GM04503 (cell line): ENCODE measurements around the gene DIAPH2.

Source experiments
- DNase-seq: peaks from one replicate; pipeline ENCODE4 v3.0.0-alpha.2; 2012; ENCODE audit warnings: low read depth

The DIAPH2 gene

DNA sequence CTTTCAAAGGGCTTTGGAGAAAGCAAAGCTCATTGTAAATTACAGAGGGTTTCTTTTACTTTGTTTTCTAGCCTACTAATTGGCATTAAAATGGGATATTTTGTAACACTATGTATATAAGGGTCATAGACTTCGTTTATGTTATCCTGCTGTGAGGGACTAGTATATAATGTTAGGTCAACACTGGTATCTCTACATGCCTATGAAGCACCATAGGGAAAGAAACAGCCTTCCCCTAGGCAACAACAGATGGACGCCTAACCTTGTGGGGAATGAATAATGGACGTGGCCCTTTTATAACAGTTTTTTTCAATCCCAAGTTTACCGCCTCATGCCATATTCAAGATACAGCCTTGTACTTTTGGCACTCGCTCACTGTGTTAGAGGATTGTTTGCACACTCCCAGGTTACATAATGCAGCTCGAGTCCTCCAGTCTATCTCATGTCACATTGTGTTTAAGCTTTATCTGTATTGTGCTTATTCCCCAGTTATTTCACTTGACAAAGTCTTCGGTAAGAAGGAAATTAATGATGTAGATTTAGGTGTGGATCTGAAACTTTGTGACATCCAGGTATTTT, 910.1 kb downstream of the DIAPH2 start:
- no peak for DNase-seq

DNA sequence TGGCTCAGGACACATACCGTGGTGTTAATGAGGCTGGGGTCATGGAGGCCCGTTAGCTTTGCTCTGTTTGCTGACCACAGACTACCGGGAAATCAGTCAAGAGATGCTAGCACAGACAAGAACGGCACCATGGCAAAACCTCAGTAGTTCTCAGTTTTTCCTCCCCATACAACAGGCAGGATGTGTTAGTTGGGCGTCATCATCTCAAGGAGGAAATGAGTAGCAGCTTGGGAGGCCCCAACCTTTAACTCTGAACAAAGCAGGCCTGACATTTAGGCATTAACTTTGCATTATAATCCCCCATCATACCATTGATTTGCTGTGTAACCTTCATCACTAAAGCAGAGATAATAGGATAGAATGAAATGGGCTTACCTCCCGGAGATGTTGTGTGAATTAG, 913.3 kb downstream of the DIAPH2 start:
- DNase-seq: no peak

DNA sequence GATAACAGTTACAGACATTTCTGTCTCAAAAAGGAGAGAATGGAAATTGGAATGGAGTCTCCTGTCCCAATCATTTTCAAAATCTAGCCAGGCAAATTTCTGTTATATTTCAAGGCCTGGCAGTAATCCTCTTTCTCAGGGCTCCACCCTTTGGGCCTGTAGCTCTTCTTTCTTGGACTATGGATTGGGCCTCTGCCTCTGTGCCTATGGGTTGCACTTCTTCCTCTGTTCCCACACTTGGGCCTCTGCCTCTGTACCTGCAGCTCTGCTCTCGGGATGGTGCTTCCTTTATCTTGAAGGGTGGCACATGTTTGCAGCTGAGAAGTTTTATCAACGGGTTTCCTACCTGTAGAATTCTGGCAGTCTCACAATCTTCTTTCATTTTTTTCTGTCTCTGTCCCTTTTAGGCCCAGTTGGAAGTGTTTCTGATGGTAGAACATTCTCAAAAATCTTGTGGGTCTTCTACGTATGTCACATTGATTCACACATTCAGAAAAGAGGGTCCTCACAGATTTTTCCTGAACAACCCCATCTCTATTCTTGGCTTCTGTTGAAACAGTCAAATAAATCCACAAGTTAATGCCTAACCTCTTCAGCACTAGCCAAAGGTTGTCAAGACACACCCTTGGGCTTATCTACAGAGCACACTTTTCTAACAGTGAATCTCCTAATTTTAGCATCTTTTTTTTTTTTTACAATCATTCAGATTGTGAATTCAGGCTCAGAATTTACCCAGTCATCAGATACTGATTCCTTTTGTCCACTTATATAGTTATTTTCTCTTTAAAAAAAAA, 918.0 kb downstream of the DIAPH2 start:
- DNase-seq: no peak

DNA sequence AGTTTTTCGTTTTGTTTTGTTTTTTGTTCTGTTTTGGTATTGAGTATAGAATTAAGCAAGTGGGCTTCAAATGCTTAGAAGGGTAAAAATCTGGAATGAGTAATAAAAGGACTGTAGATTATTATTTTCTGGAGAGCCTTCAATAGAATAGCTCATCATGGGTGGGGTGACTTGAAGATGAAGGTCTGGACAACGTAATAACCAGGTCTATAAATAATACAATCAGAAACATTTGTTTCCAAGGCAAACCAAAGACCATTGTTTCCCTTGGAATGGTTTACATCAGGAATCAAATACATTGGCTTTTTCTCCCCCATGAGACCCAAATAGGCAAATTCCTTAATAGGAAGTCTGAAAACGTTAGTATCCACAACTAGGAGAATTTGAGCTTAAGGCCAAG, 920.6 kb downstream of the DIAPH2 start:
- no peak for DNase-seq

DNA sequence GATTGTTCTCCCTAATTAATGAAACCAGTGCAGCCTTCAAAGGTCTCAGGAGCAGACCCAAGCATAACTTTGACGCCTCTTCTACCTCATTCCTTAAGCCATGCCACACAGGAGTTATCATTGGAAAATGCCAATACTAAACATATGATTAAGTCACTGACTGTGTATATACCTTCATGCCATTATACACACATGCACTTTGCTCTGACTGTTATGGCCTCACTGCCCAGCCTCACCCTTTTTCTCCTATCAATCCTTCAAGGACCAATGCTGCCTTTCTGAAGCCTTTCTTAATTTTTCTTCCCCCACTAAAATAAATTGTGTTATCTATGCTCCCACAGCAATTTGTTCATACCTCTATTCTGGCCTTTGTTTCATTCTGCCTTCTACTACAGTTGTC, 924.7 kb downstream of the DIAPH2 start:
- no peak for DNase-seq

DNA sequence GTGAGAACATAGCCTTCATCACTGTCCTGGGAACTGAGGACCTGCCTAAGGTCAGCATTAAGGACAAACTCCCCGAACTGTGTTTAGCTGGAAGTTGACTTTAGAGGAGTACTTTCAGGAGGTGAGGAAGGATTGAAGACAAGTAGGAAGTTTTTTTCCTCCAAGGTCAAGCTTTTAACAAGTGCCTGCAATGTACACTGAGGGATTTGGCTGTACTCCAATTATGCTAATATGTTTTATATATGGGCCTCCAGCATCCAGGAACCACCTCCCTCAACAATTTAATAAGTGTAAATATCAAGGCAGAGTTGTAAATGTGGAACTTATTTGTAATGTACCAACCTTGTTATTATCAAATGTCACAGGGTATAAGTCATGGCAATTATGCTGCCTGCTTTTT, 925.3 kb downstream of the DIAPH2 start:
- no peak for DNase-seq

DNA sequence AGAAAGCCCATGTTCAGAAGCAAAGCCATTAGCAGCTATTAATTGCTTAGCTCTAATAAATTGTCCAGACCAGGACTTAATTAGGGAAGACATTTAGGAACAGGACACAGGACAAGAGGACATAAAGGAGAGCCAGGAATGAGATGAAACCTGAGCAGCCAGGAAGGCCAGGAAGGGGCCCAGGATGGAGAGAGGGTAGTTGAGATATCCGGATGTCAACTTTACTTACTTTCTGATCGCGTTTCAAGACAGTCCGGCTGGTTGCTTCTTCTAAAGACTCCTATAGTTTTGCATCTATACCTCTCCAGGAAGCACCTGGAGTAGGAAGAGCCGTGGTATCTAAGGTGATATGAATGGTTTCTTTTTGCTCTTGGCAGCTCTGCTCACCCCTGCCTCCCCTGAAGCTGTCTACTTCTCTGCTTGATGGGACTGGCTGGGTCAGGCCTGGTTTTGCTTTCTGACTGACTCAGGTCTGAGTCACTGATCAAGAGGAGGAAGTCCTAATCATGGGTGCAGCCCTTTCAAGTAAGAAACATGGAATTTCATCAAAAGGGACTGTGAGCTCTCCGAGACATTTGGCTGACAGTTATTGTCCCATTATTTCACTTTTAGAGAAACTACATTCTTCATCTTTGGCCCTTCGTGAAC, 932.4 kb downstream of the DIAPH2 start:
- peak; percentile 10 for DNase-seq

DNA sequence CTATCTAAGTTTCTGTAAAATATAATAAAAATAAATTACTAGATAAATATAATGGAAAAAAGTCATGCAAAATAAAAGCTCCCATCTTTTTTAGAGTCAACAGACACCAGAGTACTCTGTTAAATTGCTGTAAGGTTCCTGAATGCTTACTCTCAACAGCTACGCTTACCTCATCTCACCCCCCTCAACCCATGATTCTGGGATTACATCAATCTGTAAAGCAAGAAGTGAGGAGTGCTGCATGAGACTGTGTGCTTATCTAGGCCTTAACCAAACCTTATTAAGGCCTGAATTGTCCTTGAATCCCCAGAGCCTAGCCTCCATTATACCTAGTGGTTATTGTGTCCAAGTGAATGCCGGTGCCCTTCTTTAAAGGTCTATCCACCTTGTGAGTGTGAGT, 934.9 kb downstream of the DIAPH2 start:
- no peak for DNase-seq

DNA sequence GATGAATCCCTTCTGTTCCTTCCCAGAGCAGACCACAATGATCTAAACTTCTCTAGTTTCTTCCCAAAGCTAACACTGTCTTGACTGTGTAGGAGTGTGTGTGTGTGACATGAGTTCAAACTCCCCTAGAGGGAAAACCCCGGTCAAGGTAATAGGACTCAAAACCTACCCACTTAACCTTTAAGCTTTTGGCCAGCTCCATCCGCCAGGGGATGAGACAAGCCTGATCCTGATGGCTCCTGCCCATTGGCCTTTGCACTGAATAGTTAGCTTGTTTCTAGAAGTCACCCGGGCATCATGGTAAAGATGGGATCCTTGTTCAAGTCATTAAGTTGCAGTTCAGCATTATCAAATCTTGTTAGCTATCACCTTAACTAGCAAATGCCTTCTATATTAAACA, 937.5 kb downstream of the DIAPH2 start:
- DNase-seq: no peak

DNA sequence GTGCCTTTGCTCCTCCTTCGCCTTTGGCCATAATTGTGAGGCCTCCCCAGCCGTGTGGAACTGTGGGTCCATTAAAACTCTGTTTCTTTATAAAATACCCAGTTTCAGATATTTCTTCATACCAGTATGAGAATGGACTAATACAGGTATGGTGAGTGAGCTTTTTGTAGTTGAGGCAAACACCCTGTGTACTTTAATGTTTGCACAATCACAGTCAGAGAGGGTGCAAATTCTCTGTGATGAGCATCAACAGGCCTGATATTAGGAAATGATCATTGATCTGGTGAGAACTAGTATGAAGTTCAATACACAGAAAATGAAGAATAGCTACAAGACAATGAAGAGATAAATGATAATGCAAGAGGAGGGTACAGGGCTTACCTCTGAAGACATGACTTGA, 943.7 kb downstream of the DIAPH2 start:
- DNase-seq: no peak

DNA sequence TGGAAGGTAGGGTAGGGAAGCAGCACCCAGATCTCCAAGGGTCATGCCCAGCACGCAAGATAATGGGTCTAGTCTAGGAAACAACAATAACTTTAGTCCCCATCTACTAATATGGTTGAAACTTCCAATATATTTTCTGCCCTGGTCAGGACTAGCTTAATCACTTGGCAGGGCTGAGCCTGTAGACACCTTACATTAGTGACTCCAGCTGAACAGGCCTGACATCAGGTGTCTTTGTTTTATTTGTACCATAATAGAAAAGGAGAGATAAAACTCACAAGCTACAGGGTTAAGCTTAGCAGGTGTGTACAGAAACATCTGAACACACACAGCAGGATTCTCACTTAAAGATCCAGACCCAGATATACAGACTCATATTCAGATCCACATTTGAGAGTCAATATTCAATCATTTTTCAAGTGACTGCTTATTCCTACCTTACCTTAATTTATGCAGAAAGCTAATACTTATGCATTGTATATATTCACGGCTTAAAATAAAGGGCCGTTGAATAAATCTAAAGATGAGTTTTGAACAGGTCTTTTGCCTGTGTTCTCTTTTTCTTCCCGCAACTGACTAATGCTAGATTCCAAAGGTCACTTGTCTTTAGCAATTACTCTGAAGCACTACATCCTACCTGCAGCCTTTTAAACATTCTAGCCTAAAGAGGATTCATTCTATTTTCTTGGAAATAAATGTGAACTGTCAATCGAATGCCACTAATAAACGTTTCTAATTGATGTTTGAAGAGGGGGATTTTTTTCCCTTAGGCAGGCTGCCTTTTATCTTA, 944.4 kb downstream of the DIAPH2 start:
- no peak for DNase-seq

DNA sequence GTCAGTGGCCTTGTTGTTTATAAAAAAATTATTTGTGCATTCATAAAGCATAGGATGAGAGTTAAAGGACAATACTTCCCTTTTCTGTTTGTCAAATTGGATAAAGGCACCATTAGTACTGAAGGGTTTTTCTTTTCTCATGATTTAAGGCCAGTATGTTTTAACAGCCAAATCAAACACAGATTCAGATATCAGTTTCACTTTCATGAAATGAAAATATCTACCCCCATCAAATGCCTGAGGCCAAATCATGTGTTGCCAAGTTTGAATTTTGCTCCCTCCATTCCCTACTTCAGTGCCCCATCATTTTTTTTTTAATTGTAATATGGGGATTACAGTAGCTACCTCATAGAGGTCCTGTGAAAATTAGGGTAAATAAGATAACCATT, 944.9 kb downstream of the DIAPH2 start:
- DNase-seq: no peak

DNA sequence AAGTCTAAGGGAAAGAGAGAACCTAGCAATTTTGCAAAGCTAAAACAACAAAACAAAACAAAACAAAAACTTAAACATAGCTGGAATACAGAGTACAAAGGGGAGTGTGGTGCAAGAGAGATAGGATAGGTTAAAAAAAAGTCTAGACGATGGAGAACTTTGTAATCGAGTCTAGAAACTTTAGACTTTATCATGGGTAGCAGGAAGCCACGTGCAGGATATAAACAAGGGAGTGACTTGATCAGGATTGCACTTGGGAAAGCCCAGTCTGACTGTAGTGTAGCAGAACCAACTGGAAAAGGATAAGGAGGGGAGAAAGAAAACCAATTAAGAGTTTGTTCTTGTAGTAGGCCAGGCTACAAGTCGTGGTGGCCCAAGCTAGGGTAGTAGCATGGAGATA, 949.2 kb downstream of the DIAPH2 start:
- no peak for DNase-seq

DNA sequence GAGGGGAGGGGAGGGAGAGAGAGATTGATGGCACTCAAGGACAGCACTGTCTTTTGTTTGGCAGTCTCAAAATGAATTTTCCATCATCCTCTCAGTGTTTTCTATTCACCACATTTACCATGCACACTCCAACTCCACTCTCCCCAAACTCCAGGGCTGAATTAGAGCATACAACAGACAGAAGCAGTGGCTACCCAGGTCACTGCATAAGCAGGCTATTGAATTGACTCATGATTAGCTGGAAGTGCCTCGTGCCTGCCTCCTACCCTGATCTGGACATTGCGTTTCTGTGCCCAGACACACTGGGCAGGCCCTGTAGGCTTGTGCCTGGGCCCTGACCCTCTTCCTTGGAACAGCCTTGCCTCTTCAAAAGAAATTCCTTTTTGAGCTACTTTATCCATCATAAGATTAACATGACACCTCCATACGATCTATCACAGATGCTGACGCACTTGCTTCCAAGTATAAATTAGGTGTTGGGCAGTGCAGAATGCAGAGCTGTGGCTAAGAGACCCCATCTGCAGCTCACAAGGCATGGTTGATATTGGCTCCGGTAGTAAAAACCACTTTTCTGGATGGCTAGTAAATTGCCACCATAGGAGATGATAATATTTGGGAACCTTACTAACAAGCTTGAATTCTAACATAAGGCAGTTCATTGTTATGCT, 952.0 kb downstream of the DIAPH2 start:
- no peak for DNase-seq

DNA sequence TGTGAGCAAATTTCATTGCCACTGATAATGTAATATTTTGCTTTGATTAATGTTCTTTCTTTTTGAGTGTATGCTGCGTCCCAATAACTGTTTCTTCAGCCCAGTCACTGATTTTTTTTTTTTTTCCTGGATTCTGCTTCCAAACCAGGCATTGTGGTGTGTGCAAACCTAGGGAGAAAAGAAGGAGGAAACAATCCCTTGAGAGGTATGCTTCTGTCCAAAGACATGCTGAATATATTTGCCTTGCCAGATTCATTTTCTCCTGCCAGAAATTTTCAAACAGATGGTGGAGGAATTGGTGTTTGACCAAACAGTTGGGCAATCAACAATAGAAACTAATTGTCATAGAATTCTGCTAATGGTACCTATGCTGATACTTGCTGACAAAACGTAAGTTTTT, 952.6 kb downstream of the DIAPH2 start:
- no peak for DNase-seq

DNA sequence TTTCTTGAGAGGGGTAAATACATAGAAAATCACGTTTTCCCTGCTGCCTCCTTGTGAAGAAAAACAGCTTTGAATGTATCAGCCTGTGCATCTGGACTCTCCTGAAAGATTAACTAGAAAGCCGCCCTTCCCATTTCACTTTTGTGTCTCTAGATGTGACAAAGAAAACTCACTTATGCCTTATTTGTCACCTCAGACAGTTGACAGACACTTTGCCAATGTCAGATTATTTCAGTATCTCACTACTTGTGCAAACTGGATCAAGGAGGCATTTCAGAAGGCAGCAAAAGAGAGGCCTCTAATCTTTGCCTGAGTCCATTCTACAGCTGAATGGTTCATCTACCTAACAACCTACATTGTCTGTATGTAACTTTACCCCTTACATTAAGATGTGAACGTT, 954.0 kb downstream of the DIAPH2 start:
- DNase-seq: no peak

DNA sequence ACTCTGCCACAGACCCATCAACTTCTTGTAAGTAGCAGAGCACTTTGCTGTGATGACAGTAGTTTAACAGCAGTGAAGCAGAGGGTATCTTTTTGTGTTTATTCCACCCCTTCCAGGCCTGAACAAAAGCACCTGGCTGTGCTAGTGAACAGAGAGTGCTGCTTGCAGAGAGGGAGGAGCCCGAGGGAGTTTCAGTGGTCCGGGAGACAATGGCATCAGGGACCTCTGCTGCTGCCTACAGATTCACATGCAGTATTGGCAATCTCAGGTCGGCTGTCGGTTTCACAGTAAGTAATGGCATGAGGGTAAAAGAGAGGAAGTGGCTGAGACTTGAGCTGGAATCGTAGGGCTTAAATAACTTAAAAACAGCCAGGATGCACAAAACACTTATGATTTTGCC, 954.9 kb downstream of the DIAPH2 start:
- DNase-seq: no peak
